KOPT-K1 (cell line): ENCODE data around the gene USP22.

Experiments used
- H3K27ac ChIP-seq: fragments of 200-600 bp; sonication (generic); 2 replicates; pipeline ENCODE4 v1.5.1; 2016; ENCODE audit warnings: antibody characterized with exemption, mild to moderate bottlenecking, low read depth, low read length; ENCODE audit not compliant: poor library complexity, severe bottlenecking
- H3K36me3 ChIP-seq: fragments of 200-600 bp; sonication (generic); 2 replicates; pipeline ENCODE4 v1.5.1; 2017; ENCODE audit warnings: antibody characterized with exemption, mild to moderate bottlenecking, low read length, moderate library complexity; ENCODE audit not compliant: insufficient read depth
- H3K9me3 ChIP-seq: fragments of 200-600 bp; sonication (generic); 2 replicates; pipeline ENCODE4 v1.5.1; 2017; ENCODE audit warnings: antibody characterized with exemption, low read length, mild to moderate bottlenecking; ENCODE audit not compliant: insufficient read depth, poor library complexity, severe bottlenecking

USP22 gene

GRCh38 chr17:21003007-21003621 lies 39.7 kb downstream of the USP22 start:
- Histone ChIP-seq H3K36me3 (peaks cover 100% of the 10 kb centered on the region), H3K9me3 (no peaks in the 10 kb centered on the region), H3K27ac (no peak overlapping the region)

- Histone ChIP-seq H3K36me3 (peaks cover 93% of the 10 kb centered on the region), H3K9me3 (no peaks in the 10 kb centered on the region), H3K27ac (no peak overlapping the region)
These were observed 40.4 kb downstream of the USP22 start for GRCh38 chr17:21002309-21003006.

GRCh38 chr17:21001813-21002221 lies 41.0 kb downstream of the USP22 start:
- H3K36me3 ChIP-seq = peaks cover 87% of the 10 kb centered on the region
- no peak overlapping the region for H3K27ac ChIP-seq
- H3K9me3 ChIP-seq = no peaks in the 10 kb centered on the region

- H3K27ac ChIP-seq = no peak overlapping the region
- H3K36me3 ChIP-seq = peaks cover 81% of the 10 kb centered on the region
These were observed 41.5 kb downstream of the USP22 start for GRCh38 chr17:21001111-21001812.

GRCh38 chr17:20999841-21000532 lies 42.8 kb downstream of the USP22 start:
- no peaks in the 10 kb centered on the region for H3K9me3 ChIP-seq
- H3K27ac ChIP-seq = no peak overlapping the region
- H3K36me3 ChIP-seq = peaks cover 69% of the 10 kb centered on the region

More at GRCh38 chr17:21001111-21001812, 41.5 kb downstream of the USP22 start:
- no peaks in the 10 kb centered on the region for H3K9me3 ChIP-seq

GRCh38 chr17:20999044-20999573 lies 43.7 kb downstream of the USP22 start:
- H3K9me3 ChIP-seq = no peaks in the 10 kb centered on the region
- peaks cover 60% of the 10 kb centered on the region for H3K36me3 ChIP-seq
- H3K27ac ChIP-seq = no peak overlapping the region

- H3K9me3 ChIP-seq = no peaks in the 10 kb centered on the region
- peaks cover 55% of the 10 kb centered on the region for H3K36me3 ChIP-seq
- H3K27ac ChIP-seq = no peak overlapping the region
These were observed 44.2 kb downstream of the USP22 start for GRCh38 chr17:20998571-20999043.

GRCh38 chr17:20997711-20998570 lies 44.9 kb downstream of the USP22 start:
- Histone ChIP-seq H3K27ac (no peak overlapping the region), H3K9me3 (no peaks in the 10 kb centered on the region), H3K36me3 (peaks cover 48% of the 10 kb centered on the region)

- H3K27ac ChIP-seq = no peak overlapping the region
- H3K36me3 ChIP-seq = peaks cover 39% of the 10 kb centered on the region
- no peaks in the 10 kb centered on the region for H3K9me3 ChIP-seq
These were observed 45.8 kb downstream of the USP22 start for GRCh38 chr17:20996724-20997615.

- Histone ChIP-seq H3K9me3 (no peaks in the 10 kb centered on the region), H3K36me3 (peaks cover 30% of the 10 kb centered on the region), H3K27ac (no peak overlapping the region)
These were observed 46.7 kb downstream of the USP22 start for GRCh38 chr17:20995873-20996723.

- Histone ChIP-seq H3K27ac (no peak overlapping the region), H3K9me3 (no peaks in the 10 kb centered on the region), H3K36me3 (peaks cover 22% of the 10 kb centered on the region)
These were observed 47.5 kb downstream of the USP22 start for GRCh38 chr17:20995164-20995872.

GRCh38 chr17:20994779-20995149 lies 48.0 kb downstream of the USP22 start:
- Histone ChIP-seq H3K27ac (no peak overlapping the region), H3K9me3 (no peaks in the 10 kb centered on the region), H3K36me3 (peaks cover 17% of the 10 kb centered on the region)
